Kidney epithelial cell (primary cell): ENCODE data around the gene EHD4. TPM values are rescaled to one million over a fixed set of nuclear protein-coding genes. Genes with fewer than 3 reads are reported as not detected.

Source experiments
- DNase-seq: peaks from one replicate; pipeline ENCODE4 v3.0.0-alpha.2; 2010; ENCODE audit warnings: low read depth
- H3K27me3 ChIP-seq: 2 replicates; pipeline ENCODE4 v1.6.0; 2011; ENCODE audit warnings: low read length; ENCODE audit not compliant: control insufficient read depth, insufficient read depth
- H3K36me3 ChIP-seq: 2 replicates; pipeline ENCODE4 v1.5.1; 2011; ENCODE audit warnings: low read length; ENCODE audit not compliant: control insufficient read depth, insufficient read depth
- H3K4me3 ChIP-seq: 2 replicates; pipeline ENCODE4 v1.5.1; 2011; ENCODE audit warnings: low read depth, mild to moderate bottlenecking, control low read depth, low read length
- CTCF ChIP-seq: IDR thresholded peaks from 2 replicates; pipeline ENCODE4 v1.5.1; 2011; ENCODE audit warnings: mild to moderate bottlenecking, moderate library complexity, low read length, control low read depth, inconsistent platforms; ENCODE audit not compliant: insufficient read depth, poor library complexity, severe bottlenecking
- total RNA-seq: library from RNA; depleted of rRNA; stranded (reverse); fragments of >200 nt; gene quantifications from 2 replicates; pipeline ENCODE4 v1.2.3, GENCODE V29; 2015

The EHD4 gene
- total RNA-seq, 1 donor from 2014 or later = 30.1 TPM

GRCh38 chr15:41878355-41878699 is 94.0 kb downstream of the EHD4 start:
- no peak overlapping the region for H3K4me3 ChIP-seq
- no peak for DNase-seq
- no peaks in the 10 kb centered on the region for H3K36me3 ChIP-seq
- peaks cover 20% of the 10 kb centered on the region for H3K27me3 ChIP-seq
- TF ChIP-seq CTCF = no peak

- H3K4me3 ChIP-seq = no peak overlapping the region
- no peak for DNase-seq
- TF ChIP-seq CTCF = no peak
Observed at GRCh38 chr15:41877631-41878354, 94.6 kb downstream of the EHD4 start.

GRCh38 chr15:41876689-41877088 is 95.7 kb downstream of the EHD4 start:
- Histone ChIP-seq H3K4me3 (no peak overlapping the region), H3K36me3 (no peaks in the 10 kb centered on the region), H3K27me3 (peaks cover 17% of the 10 kb centered on the region)
- DNase-seq = no peak
- no peak for TF ChIP-seq CTCF

More at GRCh38 chr15:41877631-41878354, 94.6 kb downstream of the EHD4 start:
- Histone ChIP-seq H3K27me3 (peaks cover 20% of the 10 kb centered on the region), H3K36me3 (no peaks in the 10 kb centered on the region)

- no peak overlapping the region for H3K4me3 ChIP-seq
- no peak for TF ChIP-seq CTCF
- no peaks in the 10 kb centered on the region for H3K36me3 ChIP-seq
- H3K27me3 ChIP-seq = peaks cover 12% of the 10 kb centered on the region
- no peak for DNase-seq
Observed at GRCh38 chr15:41876007-41876406, 96.3 kb downstream of the EHD4 start.

GRCh38 chr15:41874736-41875135 is 97.6 kb downstream of the EHD4 start:
- no peaks in the 10 kb centered on the region for H3K36me3 ChIP-seq
- no peak for TF ChIP-seq CTCF
- peaks cover 4% of the 10 kb centered on the region for H3K27me3 ChIP-seq
- DNase-seq = no peak
- H3K4me3 ChIP-seq = no peak overlapping the region

GRCh38 chr15:41873711-41874110 is 98.6 kb downstream of the EHD4 start:
- Histone ChIP-seq H3K4me3 (no peak overlapping the region), H3K27me3 (peaks cover 4% of the 10 kb centered on the region), H3K36me3 (no peaks in the 10 kb centered on the region)
- TF ChIP-seq CTCF = no peak
- no peak for DNase-seq
